GM12875 (cell line): Measurements from ENCODE around the gene LRRC3B.

Source experiments
- H3K4me3 ChIP-seq: one replicate; pipeline ENCODE4 v1.5.1; 2011; ENCODE audit warnings: low read depth, low read length, control low read depth
- CTCF ChIP-seq: IDR thresholded peaks from 2 replicates; pipeline ENCODE4 v1.5.1; 2011; ENCODE audit warnings: low read depth, mild to moderate bottlenecking, control low read depth, inconsistent platforms, low read length, moderate library complexity, borderline replicate concordance; ENCODE audit not compliant: insufficient read depth

The LRRC3B gene

GRCh38 chr3:26631390-26631738 is 8.8 kb downstream of the LRRC3B start:
- no peak overlapping the region for H3K4me3 ChIP-seq
- no peak for TF ChIP-seq CTCF

DNA sequence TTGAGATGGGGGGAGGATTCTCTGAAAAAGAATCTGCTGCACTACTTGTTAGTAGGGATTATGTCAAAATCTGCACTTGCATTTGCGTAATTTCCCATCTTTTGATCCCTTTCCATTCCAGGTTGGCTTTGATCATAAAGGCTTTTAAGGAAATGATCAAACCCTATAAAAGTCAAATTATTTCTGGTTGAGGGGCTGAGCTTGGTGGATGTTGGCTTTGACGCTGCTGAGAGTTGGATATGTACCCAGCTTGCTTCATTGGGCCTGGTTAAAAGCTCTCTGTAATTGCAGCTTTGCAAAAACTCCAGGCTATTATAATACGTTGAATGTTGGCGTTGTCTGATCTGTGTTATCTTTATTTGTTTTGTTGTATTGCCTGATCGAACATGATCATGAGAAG is 12.0 kb downstream of the LRRC3B start:
- no peak for TF ChIP-seq CTCF

DNA sequence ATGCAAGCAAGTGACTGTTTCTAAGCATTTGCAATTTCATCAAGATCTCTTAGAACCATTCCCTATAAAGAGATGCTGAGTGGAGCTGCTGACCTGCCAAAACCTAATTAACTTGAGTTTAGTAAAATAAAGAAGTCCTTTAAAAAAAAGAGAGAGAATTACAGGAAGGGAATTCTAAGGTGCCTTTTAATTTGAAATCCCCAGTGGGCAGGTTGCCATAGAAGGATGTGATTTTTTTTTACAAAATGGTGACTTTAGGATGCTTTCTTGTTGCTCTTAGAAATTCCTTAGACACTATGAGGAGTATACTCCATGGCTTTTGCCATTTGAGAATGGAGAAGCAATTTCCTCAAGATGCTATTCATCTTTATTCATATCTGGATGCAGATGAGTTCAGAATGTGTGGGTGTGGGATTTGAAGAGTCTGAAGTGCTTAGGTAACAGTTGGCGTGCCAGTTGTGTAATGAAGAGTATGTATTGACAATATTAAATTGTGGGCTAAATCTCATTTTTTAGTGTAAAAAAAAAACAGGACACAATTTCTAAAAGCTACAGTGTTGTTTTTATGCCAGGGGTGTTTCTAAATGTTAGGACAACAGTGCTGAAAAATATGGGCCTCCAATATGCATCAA is 13.6 kb downstream of the LRRC3B start:
- TF ChIP-seq CTCF = no peak
- H3K4me3 ChIP-seq = no peak overlapping the region

More for the DNA sequence above, 12.0 kb downstream of the LRRC3B start:
- no peak overlapping the region for H3K4me3 ChIP-seq

DNA sequence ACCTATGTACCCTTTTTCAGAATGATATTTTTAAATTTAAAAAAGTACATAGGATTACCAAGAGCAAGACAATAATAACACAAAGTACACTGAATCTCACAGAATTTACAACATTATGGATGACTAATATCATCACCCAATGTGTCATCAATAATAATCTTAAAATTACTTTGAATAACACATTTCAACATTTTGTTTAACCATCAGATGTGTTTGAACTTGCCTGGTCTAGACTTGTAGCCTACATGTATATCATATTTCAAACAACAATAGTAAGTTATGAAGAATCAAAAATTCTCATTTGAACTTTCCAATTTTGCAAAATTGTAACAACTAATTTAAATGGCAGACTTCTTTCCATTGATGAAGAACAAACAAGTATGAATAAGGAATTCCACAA is 15.1 kb downstream of the LRRC3B start:
- TF ChIP-seq CTCF = no peak
- no peak overlapping the region for H3K4me3 ChIP-seq

DNA sequence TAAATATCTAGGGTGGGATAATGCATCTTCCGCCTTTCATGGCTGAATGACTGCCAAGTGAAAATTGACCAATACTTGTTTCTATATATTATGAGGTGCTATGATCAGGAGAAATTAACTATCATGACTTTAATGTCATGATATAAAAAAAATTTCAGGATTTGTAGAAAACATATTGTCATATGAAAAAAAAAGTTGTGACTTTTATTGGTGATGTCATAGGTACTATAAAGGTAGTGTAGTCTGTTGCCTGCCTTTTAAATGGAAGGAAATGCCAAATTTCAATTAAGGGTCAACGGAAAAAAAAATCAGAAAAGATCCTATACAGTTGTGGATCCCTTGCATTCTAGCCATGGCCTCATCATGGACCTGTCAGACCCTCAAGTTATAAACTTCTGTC is 15.5 kb downstream of the LRRC3B start:
- no peak for TF ChIP-seq CTCF
- H3K4me3 ChIP-seq = no peak overlapping the region

DNA sequence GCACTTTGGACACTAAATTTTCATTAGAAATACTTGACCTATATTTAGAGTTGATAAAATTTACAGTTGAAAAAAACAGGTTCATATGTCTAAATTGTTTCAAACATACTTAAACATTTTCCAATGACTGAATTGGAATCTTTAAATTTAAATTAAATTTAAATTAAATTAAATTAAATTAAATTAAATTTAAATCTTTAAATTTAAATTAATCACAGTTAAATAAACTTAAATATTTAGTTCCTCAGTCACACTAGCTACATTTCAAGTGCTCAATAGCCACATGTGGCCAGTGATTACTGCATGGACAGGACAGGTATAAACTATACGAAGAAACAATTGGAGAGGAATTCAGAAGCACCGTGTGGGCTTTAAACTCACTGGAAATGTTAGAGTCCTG is 16.8 kb downstream of the LRRC3B start:
- TF ChIP-seq CTCF = no peak

GRCh38 chr3:26647078-26647477 is 24.5 kb downstream of the LRRC3B start:
- H3K4me3 ChIP-seq = no peak overlapping the region
- no peak for TF ChIP-seq CTCF

More for the DNA sequence above, 16.8 kb downstream of the LRRC3B start:
- no peak overlapping the region for H3K4me3 ChIP-seq
